Ovary (tissue), 9 donors: ENCODE data around the gene TMC2. TPM values are rescaled to one million over a fixed set of nuclear protein-coding genes. Genes with fewer than 3 reads are reported as not detected.

Experiments used
- DNase-seq, 5 donors: peaks; one replicate each; pipeline ENCODE4 v3.0.0-alpha.2; 2019 to 2020
- H3K27ac ChIP-seq, 2 donors: fragments of 200-600 bp; one replicate each; pipeline versions ENCODE4 v1.5.1 to v1.8.0; 2019 to 2022
- H3K27me3 ChIP-seq: fragments of 200-600 bp; one replicate; pipeline ENCODE4 v1.8.0; 2022
- H3K36me3 ChIP-seq: fragments of 200-600 bp; sonication (generic); one replicate; pipeline ENCODE4 v1.5.1; 2019
- H3K4me1 ChIP-seq: one replicate; pipeline ENCODE4 v1.8.1; 2013; ENCODE audit warnings: mild to moderate bottlenecking, moderate library complexity; ENCODE audit not compliant: insufficient read depth
- H3K4me3 ChIP-seq: fragments of 200-600 bp; sonication (generic); one replicate; pipeline ENCODE4 v1.5.1; 2017
- H3K9me3 ChIP-seq, 2 donors: fragments of 200-600 bp in 1 of 2; sonication (generic) in 1 of 2; one replicate each; pipeline versions ENCODE4 v1.5.1 to v1.8.1; 2013 to 2019; ENCODE audit warnings: mild to moderate bottlenecking in 1 of 2, moderate library complexity in 1 of 2
- CTCF ChIP-seq, 3 donors: fragments of 450-650 bp in 2 of 3; fragments of 200-600 bp in 1 of 3; IDR thresholded peaks; one replicate each; pipeline versions ENCODE4 v1.5.1 to v1.8.0; 2016 to 2022; ENCODE audit warnings: antibody characterized with exemption in 3 of 3, mild to moderate bottlenecking in 1 of 3
- EP300 ChIP-seq: sonication (generic); formaldehyde crosslinking; IDR thresholded peaks from one replicate; pipeline ENCODE4 v1.6.1; 2017; ENCODE audit warnings: antibody characterized with exemption
- POLR2A ChIP-seq: fragments of 450-650 bp; IDR thresholded peaks from one replicate; pipeline ENCODE4 v1.6.1; 2017; ENCODE audit warnings: antibody characterized with exemption, mild to moderate bottlenecking, moderate library complexity
- WGBS, 3 donors: extraction: QIAGEN DNeasy Blood & Tissue Kit in 1 of 3; methylation state at CpG; one replicate each; pipeline versions ENCODE4 v1.1.5 to v1.1.7; 2013 to 2017; 5-methylcytosine and 5-hydroxymethylcytosine counted together
- intact Hi-C, 4 donors: fragments of 100-400 bp; cut with DNase I; formaldehyde crosslinking; loops; one replicate each; pipeline versions ENCODE4 v1.11.0 to v1.15.1; 2022 to 2023
- polyA plus RNA-seq, 2 donors: library from polyadenylated mRNA; stranded (reverse); fragments of 200-250 nt in 1 of 2; fragments of 350-450 nt in 1 of 2; fragmentation: Illumina TruSeq in 1 of 2; extraction: RNeasy Lipid Tissue Mini Kit (QIAGEN cat#74804) in 1 of 2; gene quantifications; one replicate each; pipeline ENCODE4 v1.2.3, GENCODE V29; 2013 to 2014
- total RNA-seq, 7 donors: library from RNA; depleted of rRNA in 2 of 7; stranded (reverse); fragments of >200 nt in 2 of 7; fragmentation: NEBNext Ultra II Directional in 3 of 7; extraction: Animal tissue kit (Norgen Biotek cat#: 25700) in 3 of 7; gene quantifications; one replicate each; pipeline versions ENCODE4 v1.1.0 to v1.2.4, GENCODE V29; 2016 to 2023
- donor health status: DM: no; HTN: no; CAD: no; lungs with moderate emphysema.
- donor health status: DM: no; HTN: no; CAD: no.
- donor health status: Bipolar disorder and iron deficiency.
- donor health status: DM: yes; HTN: yes; CAD: no.
- donor health status: DM: no; HTN: no; CAD: no.
- donor health status: DM: yes; HTN: yes; CAD: no.

Gene TMC2
- total and polyA plus RNA-seq, 9 donors = 0.07 to 0.38 (median 0.07) TPM; not detected in 4

DNA sequence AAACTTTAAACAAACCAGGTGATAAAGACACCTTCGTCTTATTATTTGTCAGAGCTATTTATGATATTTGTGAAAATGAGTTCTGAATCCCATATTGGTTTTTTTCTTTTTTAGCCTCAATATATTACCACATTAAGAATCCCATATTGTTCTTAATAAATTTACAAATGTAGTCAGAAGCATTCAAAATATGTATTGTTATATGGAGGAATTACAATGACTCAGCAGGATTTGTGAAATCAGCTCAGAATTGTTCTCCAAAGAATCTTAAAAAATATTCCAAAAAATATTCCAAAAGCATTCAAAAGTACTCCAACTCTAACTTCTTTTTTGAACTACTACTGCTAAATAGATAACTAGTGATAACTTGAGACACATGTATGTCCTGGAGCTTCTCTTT lies 21.2 kb upstream of the TMC2 start:
- WGBS, 3 donors = 79 to 96% (median 89%) methylated on average over 1 of the region's 1 CpG
- no peaks in the 10 kb centered on the region for H3K4me1 ChIP-seq

DNA sequence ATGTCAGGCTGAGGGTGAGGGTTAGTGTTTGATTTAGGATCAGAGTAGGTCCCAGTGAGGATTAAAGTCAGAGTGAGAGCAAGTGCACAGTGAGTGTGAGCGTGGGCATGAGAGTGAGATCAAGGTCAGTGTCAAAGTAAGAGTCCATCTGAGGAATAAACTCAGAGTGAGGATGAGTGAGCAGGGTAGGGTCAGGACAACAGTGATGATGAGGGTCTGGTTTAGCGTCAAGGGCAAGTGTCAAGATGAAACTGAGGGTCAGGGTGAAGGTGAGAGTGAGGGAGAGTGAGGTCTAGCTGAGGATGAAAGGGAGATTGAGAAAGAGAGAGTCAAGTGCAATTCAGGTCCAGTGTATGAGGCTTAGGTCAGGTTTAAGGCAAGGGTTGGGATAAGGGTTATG lies 20.0 kb upstream of the TMC2 start:
- Histone ChIP-seq H3K9me3 (no peaks in the 10 kb centered on the region), H3K4me3 (no peak overlapping the region), H3K27me3 (no peaks in the 10 kb centered on the region), H3K27ac (no peak overlapping the region), H3K4me1 (no peaks in the 10 kb centered on the region), H3K36me3 (no peaks in the 10 kb centered on the region)
- 69 to 83% (median 76%) methylated on average over 2 of the region's 2 CpGs for WGBS, 3 donors
- TF ChIP-seq CTCF (IDR thresholded peaks at IDR 0.05) (no peak), POLR2A (no peak), EP300 (no peak)
- intact Hi-C loops = no loop called here
- DNase-seq = no peak

More for the DNA sequence above, 21.2 kb upstream of the TMC2 start:
- no peaks in the 10 kb centered on the region for H3K36me3 ChIP-seq
- no peak overlapping the region for H3K27ac ChIP-seq
- no peak for TF ChIP-seq EP300
- TF ChIP-seq POLR2A = no peak
- TF ChIP-seq CTCF (IDR thresholded peaks at IDR 0.05) = no peak
- H3K9me3 ChIP-seq = no peaks in the 10 kb centered on the region
- H3K27me3 ChIP-seq = no peaks in the 10 kb centered on the region
- intact Hi-C loops = no loop called here
- no peak for DNase-seq
- H3K4me3 ChIP-seq = no peak overlapping the region

DNA sequence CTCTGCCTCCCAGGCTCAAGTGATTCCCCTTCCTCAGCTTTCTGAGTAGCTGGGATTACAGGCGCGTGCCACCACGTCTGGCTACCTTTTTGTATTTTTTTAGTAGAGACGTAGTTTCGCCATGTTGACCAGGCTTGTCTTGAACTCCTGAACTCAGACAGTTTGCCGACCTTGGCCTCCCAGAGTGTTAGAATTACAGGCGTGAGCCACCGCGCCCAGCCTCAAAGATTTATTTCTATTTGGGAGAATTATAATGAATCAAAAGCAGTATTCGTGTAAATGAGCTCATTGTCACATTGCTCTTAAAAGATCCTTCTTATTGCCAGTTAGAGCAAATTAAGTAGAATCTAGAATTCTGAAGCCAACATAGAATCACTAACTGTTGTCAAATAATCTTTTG lies 18.3 kb upstream of the TMC2 start:
- intact Hi-C loops = no loop called here
- WGBS, 3 donors = 75 to 85% (median 80%) methylated on average over 10 of the region's 10 CpGs

DNA sequence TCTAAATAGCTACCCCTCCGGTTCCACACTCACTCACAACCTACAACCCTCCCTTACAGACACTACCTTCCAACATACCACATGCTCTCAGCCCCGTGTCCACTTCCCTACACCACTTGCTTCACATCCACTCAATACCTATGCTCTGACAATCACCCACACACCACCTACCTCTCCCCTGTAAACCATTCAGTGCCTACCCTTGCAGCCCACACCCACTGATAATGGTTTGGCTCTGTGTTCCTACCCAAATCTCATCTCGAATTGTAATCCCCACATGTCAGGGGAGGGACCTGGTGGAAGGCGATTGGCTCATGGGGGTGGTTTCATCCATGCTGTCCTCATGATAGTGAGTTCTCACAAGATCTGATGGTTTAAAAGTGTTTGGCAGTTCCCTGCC lies 17.8 kb upstream of the TMC2 start:
- intact Hi-C loops = no loop called here
- Histone ChIP-seq H3K27me3 (no peaks in the 10 kb centered on the region), H3K4me1 (no peaks in the 10 kb centered on the region), H3K4me3 (no peak overlapping the region), H3K36me3 (no peaks in the 10 kb centered on the region), H3K9me3 (no peaks in the 10 kb centered on the region), H3K27ac (no peak overlapping the region)
- no peak for DNase-seq
- WGBS, 3 donors = 74 to 79% (median 74%) methylated on average over 4 of the region's 4 CpGs
- TF ChIP-seq EP300 (no peak), CTCF (IDR thresholded peaks at IDR 0.05) (no peak), POLR2A (no peak)

More for the DNA sequence above, 18.3 kb upstream of the TMC2 start:
- DNase-seq = no peak
- Histone ChIP-seq H3K27me3 (no peaks in the 10 kb centered on the region), H3K9me3 (no peaks in the 10 kb centered on the region), H3K36me3 (no peaks in the 10 kb centered on the region), H3K4me1 (no peaks in the 10 kb centered on the region), H3K27ac (no peak overlapping the region), H3K4me3 (no peak overlapping the region)
- TF ChIP-seq CTCF (IDR thresholded peaks at IDR 0.05) (no peak), POLR2A (no peak), EP300 (no peak)
